HTR-8/SVneo (cell line): ENCODE data around the gene RUNX1.

Experiments
- DNase-seq: peaks from one replicate; pipeline ENCODE4 v3.0.0; 2011; ENCODE audit warnings: low spot score, mixed read lengths; ENCODE audit not compliant: insufficient read length
- FAIRE-seq: peaks from 2 replicates; lab custom pipeline; 2011; peaks lifted over from hg19 to GRCh38; lab: Jason Lieb, UNC

The RUNX1 gene

DNA sequence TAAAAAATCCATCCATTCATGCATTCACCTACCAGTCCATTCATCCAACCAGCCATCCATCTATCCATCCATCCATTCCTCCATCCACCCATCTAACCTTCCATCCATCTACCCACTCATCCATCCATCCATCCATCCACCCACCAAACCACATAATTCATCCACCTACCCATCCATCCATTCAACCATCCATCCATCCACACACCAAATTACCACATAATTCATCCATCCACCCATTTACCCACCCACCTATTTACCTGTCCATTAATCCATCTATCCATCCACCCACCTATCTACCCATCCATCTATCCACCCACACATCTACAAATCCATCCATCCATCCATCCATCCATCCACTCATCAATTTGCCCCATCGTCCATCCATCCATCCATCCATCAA lies 308.9 kb downstream of the RUNX1 start:
- peak; percentile 46 for FAIRE-seq
- no peak for DNase-seq
